GM23338 (cell line): ENCODE data around the gene HLA-C. TPM values are rescaled to one million over a fixed set of nuclear protein-coding genes. Genes with fewer than 3 reads are reported as not detected.

Experiments used
- ATAC-seq: fragments of 200-7000 bp; cut with Tn5 transposase; 3 replicates; pipeline ENCODE4 v1.9.1; 2020
- DNase-seq: peaks from one replicate; pipeline ENCODE4 v3.0.0-alpha.2; 2015; ENCODE audit warnings: low spot score
- H2AFZ ChIP-seq: fragments of 200-600 bp; sonication (generic); 2 replicates; pipeline ENCODE4 v1.8.0; 2016; ENCODE audit warnings: antibody characterized with exemption, mild to moderate bottlenecking, moderate library complexity
- H3F3A ChIP-seq: fragments of 200-600 bp; sonication (generic); replicated peaks from 2 replicates; pipeline ENCODE4 v1.8.0; 2017; ENCODE audit warnings: antibody characterized with exemption, mixed run types, low read depth
- H3K27ac ChIP-seq: fragments of 200-600 bp; sonication (generic); 2 replicates; pipeline ENCODE4 v1.6.1; 2016; ENCODE audit warnings: low read depth
- H3K27me3 ChIP-seq: fragments of 200-600 bp; sonication (generic); 2 replicates; pipeline ENCODE4 v1.8.0; 2016; ENCODE audit warnings: mild to moderate bottlenecking, mixed run types, moderate library complexity; ENCODE audit not compliant: insufficient read depth
- H3K36me3 ChIP-seq: fragments of 200-600 bp; sonication (generic); 2 replicates; pipeline ENCODE4 v1.8.0; 2016; ENCODE audit warnings: mild to moderate bottlenecking; ENCODE audit not compliant: insufficient read depth
- H3K4me1 ChIP-seq: fragments of 200-600 bp; sonication (generic); 2 replicates; pipeline ENCODE4 v1.8.0; 2016; ENCODE audit warnings: mild to moderate bottlenecking, moderate library complexity; ENCODE audit not compliant: insufficient read depth
- H3K4me2 ChIP-seq: fragments of 200-600 bp; sonication (generic); 2 replicates; pipeline ENCODE4 v1.7.1; 2017; ENCODE audit warnings: mixed run types
- H3K4me3 ChIP-seq: fragments of 200-600 bp; sonication (generic); 2 replicates; pipeline ENCODE4 v1.6.1; 2016; ENCODE audit warnings: mixed run types
- H3K79me2 ChIP-seq: fragments of 200-600 bp; sonication (generic); replicated peaks from 2 replicates; pipeline ENCODE4 v1.8.0; 2017; ENCODE audit warnings: mild to moderate bottlenecking; ENCODE audit not compliant: insufficient read depth
- H3K9me2 ChIP-seq: fragments of 200-600 bp; sonication (generic); 2 replicates; pipeline ENCODE4 v1.8.0; 2017; ENCODE audit not compliant: insufficient read depth
- H4K20me1 ChIP-seq: fragments of 200-600 bp; sonication (generic); replicated peaks from 2 replicates; pipeline ENCODE4 v1.8.0; 2017; ENCODE audit warnings: mild to moderate bottlenecking; ENCODE audit not compliant: insufficient read depth
- H3K27ac Mint-ChIP-seq: 2 replicates; pipeline ENCODE4 v1.8.0; 2020; ENCODE audit warnings: inconsistent platforms, mild to moderate bottlenecking, moderate library complexity, mixed read lengths
- H3K27me3 Mint-ChIP-seq: 3 replicates; pipeline ENCODE4 v1.8.0; 2022; ENCODE audit warnings: low read depth, mild to moderate bottlenecking, moderate library complexity, mixed read lengths, inconsistent platforms; ENCODE audit not compliant: insufficient read depth, poor library complexity
- H3K36me3 Mint-ChIP-seq: 3 replicates; pipeline ENCODE4 v1.8.0; 2021; ENCODE audit warnings: low read depth, mild to moderate bottlenecking, inconsistent platforms, moderate library complexity, mixed read lengths
- H3K4me1 Mint-ChIP-seq: 3 replicates; pipeline ENCODE4 v1.8.0; 2020; ENCODE audit warnings: mild to moderate bottlenecking, inconsistent platforms, mixed read lengths
- H3K4me3 Mint-ChIP-seq: 3 replicates; pipeline ENCODE4 v1.8.0; 2021; ENCODE audit warnings: moderate library complexity, mild to moderate bottlenecking, inconsistent platforms, mixed read lengths
- H3K9me3 Mint-ChIP-seq: 3 replicates; pipeline ENCODE4 v1.8.0; 2020; ENCODE audit warnings: moderate library complexity, mild to moderate bottlenecking, inconsistent platforms, mixed read lengths
- CREB1 ChIP-seq: fragments of 250-450 bp; sonication (Bioruptor Pico); IDR thresholded peaks from 2 replicates; pipeline ENCODE4 v1.5.0; 2020; ENCODE audit warnings: low read depth, mild to moderate bottlenecking, moderate library complexity
- EZH2 ChIP-seq: fragments of 200-600 bp; sonication (generic); IDR thresholded peaks from one replicate; pipeline ENCODE4 v1.8.0; 2017; ENCODE audit warnings: antibody characterized with exemption, mild to moderate bottlenecking, low read depth; ENCODE audit not compliant: unreplicated experiment
- EZH2phosphoT487 ChIP-seq: fragments of 200-600 bp; sonication (generic); IDR thresholded peaks from one replicate; pipeline ENCODE4 v1.8.1; 2018; ENCODE audit warnings: antibody characterized with exemption; ENCODE audit not compliant: unreplicated experiment
- JUNB ChIP-seq: IDR thresholded peaks from one replicate; pipeline ENCODE4 v1.6.1; 2016; ENCODE audit warnings: antibody characterized with exemption; ENCODE audit not compliant: unreplicated experiment
- NANOG ChIP-seq: IDR thresholded peaks from 2 replicates; pipeline ENCODE4 v1.6.1; 2016; ENCODE audit warnings: antibody characterized with exemption, borderline replicate concordance
- POLR2AphosphoS5 ChIP-seq: IDR thresholded peaks from 2 replicates; pipeline ENCODE4 v1.6.1; 2016; ENCODE audit warnings: antibody characterized with exemption, low read depth
- STAT1 ChIP-seq: IDR thresholded peaks from one replicate; pipeline ENCODE4 v1.6.1; 2016; ENCODE audit warnings: antibody characterized with exemption; ENCODE audit not compliant: unreplicated experiment
- ZNF114 ChIP-seq: fragments of 250-450 bp; sonication (Bioruptor Pico); IDR thresholded peaks from 2 replicates; pipeline ENCODE4 v1.5.0; 2020; ENCODE audit warnings: mild to moderate bottlenecking, moderate library complexity
- ZNF331 ChIP-seq: fragments of 250-450 bp; sonication (Bioruptor Pico); IDR thresholded peaks from 2 replicates; pipeline ENCODE4 v1.5.0; 2020; ENCODE audit warnings: low read depth, mild to moderate bottlenecking, moderate library complexity
- polyA plus RNA-seq: library from polyadenylated mRNA; unstranded; fragments of >200 nt; fragmentation: Nextera tagmentation; extraction: Ambion mirVana; gene quantifications from 2 replicates; pipeline ENCODE4 v1.2.1, GENCODE V29; 2016
- total RNA-seq: library from RNA; depleted of rRNA; stranded (reverse); fragments of >200 nt; shearing (Covaris generic); gene quantifications from 2 replicates; pipeline ENCODE4 v1.2.3, GENCODE V29; 2014
- TF ChIP-seq, protein P1 (sequence below): IDR thresholded peaks from 2 replicates; pipeline ENCODE4 v1.6.1; 2016; ENCODE audit warnings: antibody characterized with exemption
- TF ChIP-seq, protein P2 (sequence below): fragments of 250-450 bp; sonication (Bioruptor Pico); IDR thresholded peaks from 2 replicates; pipeline ENCODE4 v1.5.0; 2020; ENCODE audit warnings: mild to moderate bottlenecking, moderate library complexity
- TF ChIP-seq, protein P3 (sequence below), 2 experiments: fragments of 200-600 bp in 1 of 2; sonication (generic) in 1 of 2; conservative IDR thresholded peaks; 2 replicates each; pipeline versions ENCODE4 v1.5.1 to v1.6.1; 2016 to 2017; ENCODE audit warnings: antibody characterized with exemption in 2 of 2, low read depth in 2 of 2, mild to moderate bottlenecking in 2 of 2, moderate library complexity in 1 of 2
- TF ChIP-seq, protein P4 (sequence below): IDR thresholded peaks from one replicate; pipeline ENCODE4 v1.6.1; 2018; ENCODE audit warnings: antibody characterized with exemption; ENCODE audit not compliant: unreplicated experiment

The HLA-C gene
- total and polyA plus RNA-seq, 2 experiments from 2014 or later = 73.1 to 116 TPM

DNA sequence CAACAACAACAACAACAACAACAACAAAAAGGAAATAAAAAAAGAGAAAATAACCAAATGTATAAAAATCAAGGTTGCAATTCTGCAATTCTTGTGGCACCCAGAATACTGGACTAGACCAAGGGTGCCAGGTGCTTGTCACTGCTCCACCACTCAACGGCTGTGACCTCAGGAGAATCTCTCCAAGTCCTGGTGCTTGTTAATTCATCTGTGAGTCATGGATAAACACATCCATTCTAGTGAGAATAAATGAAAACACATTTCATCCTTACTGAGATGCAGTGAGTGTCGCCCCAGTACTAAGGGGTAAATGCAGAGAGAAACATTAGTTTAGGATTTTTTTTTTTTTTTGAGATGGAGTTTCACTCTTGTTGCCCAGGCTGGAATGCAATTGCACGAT lies 32.0 kb downstream of the HLA-C start:
- no peak overlapping the region for H3K27ac Mint-ChIP-seq
- H3K4me1 Mint-ChIP-seq = no peaks in the 10 kb centered on the region
- H3K4me3 Mint-ChIP-seq = no peak overlapping the region
- H3K4me1 ChIP-seq = no peaks in the 10 kb centered on the region
- no peak overlapping the region for H3K27ac ChIP-seq
- TF ChIP-seq ZNF331 (CRISPR knock-in tag) (no peak), JUNB (no peak), POLR2AphosphoS5 (no peak), EZH2 (no peak), STAT1 (no peak), NANOG (no peak), ZNF114 (CRISPR knock-in tag) (no peak), EZH2phosphoT487 (no peak), CREB1 (no peak)
- TF ChIP-seq, protein P1, sequence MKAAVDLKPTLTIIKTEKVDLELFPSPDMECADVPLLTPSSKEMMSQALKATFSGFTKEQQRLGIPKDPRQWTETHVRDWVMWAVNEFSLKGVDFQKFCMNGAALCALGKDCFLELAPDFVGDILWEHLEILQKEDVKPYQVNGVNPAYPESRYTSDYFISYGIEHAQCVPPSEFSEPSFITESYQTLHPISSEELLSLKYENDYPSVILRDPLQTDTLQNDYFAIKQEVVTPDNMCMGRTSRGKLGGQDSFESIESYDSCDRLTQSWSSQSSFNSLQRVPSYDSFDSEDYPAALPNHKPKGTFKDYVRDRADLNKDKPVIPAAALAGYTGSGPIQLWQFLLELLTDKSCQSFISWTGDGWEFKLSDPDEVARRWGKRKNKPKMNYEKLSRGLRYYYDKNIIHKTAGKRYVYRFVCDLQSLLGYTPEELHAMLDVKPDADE = no peak
- TF ChIP-seq, protein P2, sequence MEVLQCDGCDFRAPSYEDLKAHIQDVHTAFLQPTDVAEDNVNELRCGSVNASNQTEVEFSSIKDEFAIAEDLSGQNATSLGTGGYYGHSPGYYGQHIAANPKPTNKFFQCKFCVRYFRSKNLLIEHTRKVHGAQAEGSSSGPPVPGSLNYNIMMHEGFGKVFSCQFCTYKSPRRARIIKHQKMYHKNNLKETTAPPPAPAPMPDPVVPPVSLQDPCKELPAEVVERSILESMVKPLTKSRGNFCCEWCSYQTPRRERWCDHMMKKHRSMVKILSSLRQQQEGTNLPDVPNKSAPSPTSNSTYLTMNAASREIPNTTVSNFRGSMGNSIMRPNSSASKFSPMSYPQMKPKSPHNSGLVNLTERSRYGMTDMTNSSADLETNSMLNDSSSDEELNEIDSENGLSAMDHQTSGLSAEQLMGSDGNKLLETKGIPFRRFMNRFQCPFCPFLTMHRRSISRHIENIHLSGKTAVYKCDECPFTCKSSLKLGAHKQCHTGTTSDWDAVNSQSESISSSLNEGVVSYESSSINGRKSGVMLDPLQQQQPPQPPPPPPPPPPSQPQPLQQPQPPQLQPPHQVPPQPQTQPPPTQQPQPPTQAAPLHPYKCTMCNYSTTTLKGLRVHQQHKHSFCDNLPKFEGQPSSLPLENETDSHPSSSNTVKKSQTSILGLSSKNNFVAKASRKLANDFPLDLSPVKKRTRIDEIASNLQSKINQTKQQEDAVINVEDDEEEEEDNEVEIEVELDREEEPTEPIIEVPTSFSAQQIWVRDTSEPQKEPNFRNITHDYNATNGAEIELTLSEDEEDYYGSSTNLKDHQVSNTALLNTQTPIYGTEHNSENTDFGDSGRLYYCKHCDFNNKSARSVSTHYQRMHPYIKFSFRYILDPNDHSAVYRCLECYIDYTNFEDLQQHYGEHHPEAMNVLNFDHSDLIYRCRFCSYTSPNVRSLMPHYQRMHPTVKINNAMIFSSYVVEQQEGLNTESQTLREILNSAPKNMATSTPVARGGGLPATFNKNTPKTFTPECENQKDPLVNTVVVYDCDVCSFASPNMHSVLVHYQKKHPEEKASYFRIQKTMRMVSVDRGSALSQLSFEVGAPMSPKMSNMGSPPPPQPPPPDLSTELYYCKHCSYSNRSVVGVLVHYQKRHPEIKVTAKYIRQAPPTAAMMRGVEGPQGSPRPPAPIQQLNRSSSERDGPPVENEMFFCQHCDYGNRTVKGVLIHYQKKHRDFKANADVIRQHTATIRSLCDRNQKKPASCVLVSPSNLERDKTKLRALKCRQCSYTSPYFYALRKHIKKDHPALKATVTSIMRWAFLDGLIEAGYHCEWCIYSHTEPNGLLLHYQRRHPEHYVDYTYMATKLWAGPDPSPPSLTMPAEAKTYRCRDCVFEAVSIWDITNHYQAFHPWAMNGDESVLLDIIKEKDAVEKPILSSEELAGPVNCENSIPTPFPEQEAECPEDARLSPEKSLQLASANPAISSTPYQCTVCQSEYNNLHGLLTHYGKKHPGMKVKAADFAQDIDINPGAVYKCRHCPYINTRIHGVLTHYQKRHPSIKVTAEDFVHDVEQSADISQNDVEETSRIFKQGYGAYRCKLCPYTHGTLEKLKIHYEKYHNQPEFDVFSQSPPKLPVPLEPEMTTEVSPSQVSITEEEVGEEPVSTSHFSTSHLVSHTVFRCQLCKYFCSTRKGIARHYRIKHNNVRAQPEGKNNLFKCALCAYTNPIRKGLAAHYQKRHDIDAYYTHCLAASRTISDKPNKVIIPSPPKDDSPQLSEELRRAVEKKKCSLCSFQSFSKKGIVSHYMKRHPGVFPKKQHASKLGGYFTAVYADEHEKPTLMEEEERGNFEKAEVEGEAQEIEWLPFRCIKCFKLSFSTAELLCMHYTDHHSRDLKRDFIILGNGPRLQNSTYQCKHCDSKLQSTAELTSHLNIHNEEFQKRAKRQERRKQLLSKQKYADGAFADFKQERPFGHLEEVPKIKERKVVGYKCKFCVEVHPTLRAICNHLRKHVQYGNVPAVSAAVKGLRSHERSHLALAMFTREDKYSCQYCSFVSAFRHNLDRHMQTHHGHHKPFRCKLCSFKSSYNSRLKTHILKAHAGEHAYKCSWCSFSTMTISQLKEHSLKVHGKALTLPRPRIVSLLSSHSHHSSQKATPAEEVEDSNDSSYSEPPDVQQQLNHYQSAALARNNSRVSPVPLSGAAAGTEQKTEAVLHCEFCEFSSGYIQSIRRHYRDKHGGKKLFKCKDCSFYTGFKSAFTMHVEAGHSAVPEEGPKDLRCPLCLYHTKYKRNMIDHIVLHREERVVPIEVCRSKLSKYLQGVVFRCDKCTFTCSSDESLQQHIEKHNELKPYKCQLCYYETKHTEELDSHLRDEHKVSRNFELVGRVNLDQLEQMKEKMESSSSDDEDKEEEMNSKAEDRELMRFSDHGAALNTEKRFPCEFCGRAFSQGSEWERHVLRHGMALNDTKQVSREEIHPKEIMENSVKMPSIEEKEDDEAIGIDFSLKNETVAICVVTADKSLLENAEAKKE (CRISPR knock-in tag) = no peak
- TF ChIP-seq, protein P3, sequence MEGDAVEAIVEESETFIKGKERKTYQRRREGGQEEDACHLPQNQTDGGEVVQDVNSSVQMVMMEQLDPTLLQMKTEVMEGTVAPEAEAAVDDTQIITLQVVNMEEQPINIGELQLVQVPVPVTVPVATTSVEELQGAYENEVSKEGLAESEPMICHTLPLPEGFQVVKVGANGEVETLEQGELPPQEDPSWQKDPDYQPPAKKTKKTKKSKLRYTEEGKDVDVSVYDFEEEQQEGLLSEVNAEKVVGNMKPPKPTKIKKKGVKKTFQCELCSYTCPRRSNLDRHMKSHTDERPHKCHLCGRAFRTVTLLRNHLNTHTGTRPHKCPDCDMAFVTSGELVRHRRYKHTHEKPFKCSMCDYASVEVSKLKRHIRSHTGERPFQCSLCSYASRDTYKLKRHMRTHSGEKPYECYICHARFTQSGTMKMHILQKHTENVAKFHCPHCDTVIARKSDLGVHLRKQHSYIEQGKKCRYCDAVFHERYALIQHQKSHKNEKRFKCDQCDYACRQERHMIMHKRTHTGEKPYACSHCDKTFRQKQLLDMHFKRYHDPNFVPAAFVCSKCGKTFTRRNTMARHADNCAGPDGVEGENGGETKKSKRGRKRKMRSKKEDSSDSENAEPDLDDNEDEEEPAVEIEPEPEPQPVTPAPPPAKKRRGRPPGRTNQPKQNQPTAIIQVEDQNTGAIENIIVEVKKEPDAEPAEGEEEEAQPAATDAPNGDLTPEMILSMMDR (conservative IDR thresholded peaks at IDR 0.05; ENCODE audit: low read depth in 2 of 2) = no peak
- TF ChIP-seq, protein P4, sequence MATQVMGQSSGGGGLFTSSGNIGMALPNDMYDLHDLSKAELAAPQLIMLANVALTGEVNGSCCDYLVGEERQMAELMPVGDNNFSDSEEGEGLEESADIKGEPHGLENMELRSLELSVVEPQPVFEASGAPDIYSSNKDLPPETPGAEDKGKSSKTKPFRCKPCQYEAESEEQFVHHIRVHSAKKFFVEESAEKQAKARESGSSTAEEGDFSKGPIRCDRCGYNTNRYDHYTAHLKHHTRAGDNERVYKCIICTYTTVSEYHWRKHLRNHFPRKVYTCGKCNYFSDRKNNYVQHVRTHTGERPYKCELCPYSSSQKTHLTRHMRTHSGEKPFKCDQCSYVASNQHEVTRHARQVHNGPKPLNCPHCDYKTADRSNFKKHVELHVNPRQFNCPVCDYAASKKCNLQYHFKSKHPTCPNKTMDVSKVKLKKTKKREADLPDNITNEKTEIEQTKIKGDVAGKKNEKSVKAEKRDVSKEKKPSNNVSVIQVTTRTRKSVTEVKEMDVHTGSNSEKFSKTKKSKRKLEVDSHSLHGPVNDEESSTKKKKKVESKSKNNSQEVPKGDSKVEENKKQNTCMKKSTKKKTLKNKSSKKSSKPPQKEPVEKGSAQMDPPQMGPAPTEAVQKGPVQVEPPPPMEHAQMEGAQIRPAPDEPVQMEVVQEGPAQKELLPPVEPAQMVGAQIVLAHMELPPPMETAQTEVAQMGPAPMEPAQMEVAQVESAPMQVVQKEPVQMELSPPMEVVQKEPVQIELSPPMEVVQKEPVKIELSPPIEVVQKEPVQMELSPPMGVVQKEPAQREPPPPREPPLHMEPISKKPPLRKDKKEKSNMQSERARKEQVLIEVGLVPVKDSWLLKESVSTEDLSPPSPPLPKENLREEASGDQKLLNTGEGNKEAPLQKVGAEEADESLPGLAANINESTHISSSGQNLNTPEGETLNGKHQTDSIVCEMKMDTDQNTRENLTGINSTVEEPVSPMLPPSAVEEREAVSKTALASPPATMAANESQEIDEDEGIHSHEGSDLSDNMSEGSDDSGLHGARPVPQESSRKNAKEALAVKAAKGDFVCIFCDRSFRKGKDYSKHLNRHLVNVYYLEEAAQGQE = no peak
- H3K9me2 ChIP-seq = no peaks in the 10 kb centered on the region
- H3K79me2 ChIP-seq = no peaks in the 10 kb centered on the region
- no peaks in the 10 kb centered on the region for H3K36me3 ChIP-seq
- DNase-seq (no peak), ATAC-seq (no peak)
- H2AFZ ChIP-seq = no peak overlapping the region
- no peaks in the 10 kb centered on the region for H4K20me1 ChIP-seq
- H3K36me3 Mint-ChIP-seq = no peaks in the 10 kb centered on the region
- no peak overlapping the region for H3K4me2 ChIP-seq
- H3K9me3 Mint-ChIP-seq = no peaks in the 10 kb centered on the region
- no peaks in the 10 kb centered on the region for H3F3A ChIP-seq
- no peak overlapping the region for H3K4me3 ChIP-seq
- H3K27me3 ChIP-seq = no peaks in the 10 kb centered on the region
- H3K27me3 Mint-ChIP-seq = no peaks in the 10 kb centered on the region
